Stimulated activated CD4-positive, alpha-beta T cell treated with anti-CD3 and anti-CD28 coated beads, Interleukin-1b, Interleukin-23, amount 100 ng/mL, for 48 hours (primary cell): ENCODE measurements around the gene OSGIN1.

Source experiments
- DNase-seq: peaks from one replicate; pipeline ENCODE4 v3.0.0-alpha.2; 2020

OSGIN1 gene

GRCh38 chr16:83973581-83974385 is 20.7 kb downstream of the OSGIN1 start:
- DNase-seq: no peak

- DNase-seq: no peak
Observed at GRCh38 chr16:83974475-83974874, 21.4 kb downstream of the OSGIN1 start.

DNA sequence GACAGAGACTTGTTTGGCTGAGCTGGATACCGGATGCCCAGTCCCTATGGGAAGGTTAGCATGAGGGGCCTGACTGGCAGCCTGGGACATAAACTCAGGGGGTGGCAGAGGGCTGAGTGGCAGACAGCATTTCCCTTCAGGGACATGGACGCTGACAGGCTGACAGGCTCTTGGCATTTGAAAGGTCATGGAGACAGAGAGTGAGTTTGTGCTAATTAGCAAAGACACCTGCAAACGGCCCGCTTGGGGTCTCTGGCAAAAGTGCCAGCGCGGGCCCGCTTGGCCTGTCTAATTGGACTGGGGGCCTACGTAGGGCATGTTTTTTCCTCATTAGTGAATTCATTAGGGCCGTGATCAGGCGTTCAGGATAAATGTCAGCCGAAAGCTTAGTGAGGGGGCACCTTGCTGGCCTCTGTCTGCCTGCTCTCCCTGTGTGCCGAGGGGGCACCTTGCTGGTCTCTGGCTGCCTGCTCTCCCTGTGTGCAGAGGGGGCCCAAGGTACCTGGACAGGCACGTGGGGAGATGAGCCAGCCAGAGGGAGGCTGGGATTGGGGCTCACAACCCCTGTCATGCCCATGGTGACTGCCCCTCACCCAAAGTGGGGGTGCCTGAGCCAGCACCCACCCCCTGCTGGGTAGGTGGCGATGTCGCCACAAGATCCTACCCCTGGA is 22.7 kb downstream of the OSGIN1 start:
- DNase-seq: no peak

DNA sequence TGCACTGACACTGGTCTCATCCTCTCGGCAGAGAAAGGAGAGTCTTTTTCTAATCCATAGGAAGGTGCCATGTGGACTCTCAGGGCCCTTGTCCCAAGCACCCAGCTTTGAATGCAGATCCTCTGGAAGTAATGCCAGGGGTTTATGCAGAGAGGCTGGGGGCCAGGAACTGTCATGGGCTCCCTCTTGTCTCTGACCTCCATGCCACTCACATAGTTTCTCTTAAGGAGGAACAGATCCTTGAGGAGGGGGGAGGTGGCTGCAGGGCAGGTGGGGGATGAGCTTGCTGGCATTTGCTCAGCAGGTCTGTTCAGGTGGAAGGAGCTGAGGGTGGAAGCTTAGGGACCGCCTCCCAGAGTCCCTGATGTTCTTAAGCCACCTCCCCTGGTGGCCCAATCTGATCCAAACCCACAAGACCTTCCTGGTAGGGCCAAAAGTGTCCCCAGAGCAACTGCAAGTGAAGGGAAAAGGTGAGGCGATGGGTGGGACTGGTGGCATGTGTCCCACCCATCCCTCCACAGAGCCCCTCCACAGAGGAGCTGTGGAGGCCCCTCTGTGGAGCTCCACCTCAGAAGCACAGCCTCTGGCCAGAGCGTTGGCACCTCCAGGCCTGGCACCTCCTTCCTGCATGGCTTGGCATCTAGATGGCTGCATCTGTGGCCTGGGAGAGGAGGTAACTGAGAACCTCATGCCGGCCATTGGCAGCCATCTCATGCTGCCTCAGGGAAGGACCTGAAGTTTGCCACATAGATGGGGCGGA is 24.2 kb downstream of the OSGIN1 start:
- no peak for DNase-seq

DNA sequence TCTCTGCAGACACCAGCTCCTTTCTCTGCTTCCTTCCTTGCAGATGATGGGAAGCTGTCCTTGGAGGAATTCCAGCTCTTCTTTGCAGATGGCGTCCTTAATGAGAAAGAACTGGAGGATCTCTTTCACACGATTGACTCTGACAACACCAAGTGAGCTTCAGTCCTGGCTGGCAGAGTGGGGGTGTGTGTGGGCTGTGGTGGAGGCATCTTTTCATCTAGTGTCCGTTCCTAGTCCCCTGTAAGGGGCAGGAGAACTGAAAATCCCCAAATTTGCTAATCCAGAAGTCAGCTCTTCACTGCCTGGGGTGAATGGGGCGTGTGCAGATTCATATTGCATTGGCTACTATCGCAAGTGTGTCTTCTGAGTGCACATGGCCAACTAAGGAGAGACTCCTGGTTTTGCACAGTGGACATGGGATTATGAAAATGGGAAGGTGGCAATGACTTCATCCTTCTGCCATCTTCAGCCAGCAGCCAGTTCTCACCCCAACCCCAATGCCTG is 25.4 kb downstream of the OSGIN1 start:
- no peak for DNase-seq

DNA sequence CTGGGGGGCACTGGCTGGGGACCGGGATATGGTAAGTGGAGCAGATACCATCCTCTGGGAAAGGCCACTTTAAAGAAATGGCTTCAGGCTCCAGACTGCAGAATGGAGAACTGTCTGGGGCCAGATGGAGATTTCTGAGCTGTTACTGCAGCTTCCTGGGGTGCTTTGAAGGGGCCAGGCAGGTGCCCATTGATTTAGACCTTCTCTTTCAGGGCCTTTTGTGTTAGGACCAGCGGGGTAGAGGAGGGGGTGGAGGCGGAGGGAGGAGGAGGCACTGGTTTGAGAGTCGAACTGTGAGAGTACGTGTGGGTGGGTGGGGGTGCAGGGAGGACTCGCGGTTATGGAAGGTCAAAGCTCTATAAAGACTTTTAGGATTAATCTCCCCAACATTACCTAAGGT is 26.4 kb downstream of the OSGIN1 start:
- DNase-seq: no peak

DNA sequence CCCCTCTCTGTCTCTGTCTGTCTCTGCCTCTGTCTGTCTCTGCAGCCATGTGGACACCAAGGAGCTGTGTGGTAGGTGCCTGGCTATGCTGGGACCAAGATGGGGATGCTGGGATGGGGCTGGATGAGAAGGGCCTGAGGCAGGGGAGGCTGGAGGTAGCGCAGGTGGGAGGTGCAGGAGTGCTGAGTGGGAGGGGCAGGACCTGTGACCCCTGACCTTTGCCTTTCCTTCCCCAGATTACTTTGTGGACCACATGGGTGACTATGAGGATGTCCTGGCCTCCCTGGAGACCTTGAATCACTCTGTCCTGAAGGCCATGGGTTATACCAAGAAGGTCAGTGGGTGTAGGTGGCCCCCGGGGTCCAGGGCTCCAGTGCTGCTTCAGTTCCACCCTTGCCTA is 27.8 kb downstream of the OSGIN1 start:
- no peak for DNase-seq

DNA sequence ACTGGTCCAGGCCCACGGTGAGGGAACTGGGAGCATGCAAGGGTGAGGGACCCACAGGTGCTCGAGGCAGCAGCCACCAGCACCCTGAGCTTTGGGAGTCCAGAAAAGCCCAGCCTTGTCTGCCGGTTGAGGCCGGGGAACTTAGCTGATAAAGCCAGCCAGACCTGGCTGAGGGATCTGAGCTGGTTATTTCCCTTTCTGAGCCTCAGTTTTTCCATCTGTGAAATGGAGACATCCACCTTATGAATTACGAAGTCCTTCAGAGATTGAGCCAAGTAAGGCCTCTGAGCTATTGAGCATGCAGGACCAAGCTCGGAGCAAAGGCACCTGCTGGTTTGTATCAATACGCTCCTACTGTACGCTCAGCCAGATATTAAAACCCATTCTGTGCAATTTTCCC is 28.8 kb downstream of the OSGIN1 start:
- no peak for DNase-seq

- DNase-seq: no peak
Observed at GRCh38 chr16:83983491-83983890, 30.5 kb downstream of the OSGIN1 start.

DNA sequence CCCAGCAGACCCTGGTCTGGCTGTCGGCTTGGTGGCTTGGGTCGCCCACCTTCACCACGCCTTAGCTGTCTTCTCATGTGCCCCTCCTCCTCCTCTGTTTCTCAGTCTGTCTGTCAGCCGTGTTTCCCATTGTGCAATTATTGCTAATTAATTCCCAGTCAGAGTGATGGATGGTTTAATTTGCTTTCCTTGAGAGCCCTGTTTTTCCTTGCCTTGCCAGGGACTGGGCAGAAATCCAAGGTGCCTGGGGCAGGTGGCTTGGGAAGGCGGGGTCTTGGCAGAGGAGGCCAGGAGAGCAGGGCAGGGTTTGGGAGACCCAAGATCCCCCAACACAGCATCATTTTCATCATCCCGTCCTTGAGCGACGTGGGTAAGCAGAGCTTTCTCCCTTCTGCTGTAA is 36.3 kb downstream of the OSGIN1 start:
- DNase-seq: no peak

DNA sequence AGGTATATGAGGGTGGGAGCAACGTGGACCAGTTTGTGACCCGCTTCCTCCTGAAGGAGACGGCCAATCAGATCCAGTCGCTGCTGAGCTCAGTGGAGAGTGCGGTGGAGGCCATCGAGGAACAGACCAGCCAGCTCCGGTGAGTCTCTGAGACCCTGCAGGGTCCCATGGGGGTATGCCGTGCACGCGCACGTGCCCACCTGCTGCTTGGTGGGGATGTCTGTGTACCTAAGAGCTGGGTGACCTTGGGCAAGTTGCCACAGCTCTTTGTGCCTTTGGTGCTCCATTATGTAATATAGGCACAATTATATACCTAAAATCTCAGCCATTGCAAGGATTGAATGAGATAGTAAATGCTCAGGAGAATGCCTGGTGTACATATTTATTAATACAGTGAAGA is 37.5 kb downstream of the OSGIN1 start:
- no peak for DNase-seq

GRCh38 chr16:83992624-83993023 is 39.6 kb downstream of the OSGIN1 start:
- DNase-seq: no peak

GRCh38 chr16:83994087-83994486 is 41.0 kb downstream of the OSGIN1 start:
- DNase-seq: no peak

- DNase-seq: no peak
Observed at GRCh38 chr16:83994703-83995102, 41.7 kb downstream of the OSGIN1 start.

DNA sequence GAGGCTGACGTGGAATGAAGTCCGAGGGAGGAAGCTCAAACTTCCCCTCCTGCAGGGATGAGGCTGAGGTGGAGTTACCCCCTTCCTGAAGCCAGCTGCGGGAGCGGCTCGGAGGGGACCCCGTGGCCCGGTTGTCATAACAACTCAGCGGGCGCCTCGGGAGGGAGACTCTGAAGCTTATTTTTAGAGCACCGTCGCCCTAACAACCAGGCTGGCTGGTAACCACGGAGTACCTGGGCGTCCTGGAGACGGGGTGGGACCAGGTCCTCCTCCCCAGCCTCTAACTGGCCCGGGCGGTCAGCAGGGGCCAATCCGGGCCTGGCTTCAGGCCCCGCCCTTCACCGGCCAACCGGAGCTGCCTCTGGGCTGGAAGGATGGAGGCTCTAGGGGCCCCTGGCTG is 42.7 kb downstream of the OSGIN1 start:
- DNase-seq: no peak

DNA sequence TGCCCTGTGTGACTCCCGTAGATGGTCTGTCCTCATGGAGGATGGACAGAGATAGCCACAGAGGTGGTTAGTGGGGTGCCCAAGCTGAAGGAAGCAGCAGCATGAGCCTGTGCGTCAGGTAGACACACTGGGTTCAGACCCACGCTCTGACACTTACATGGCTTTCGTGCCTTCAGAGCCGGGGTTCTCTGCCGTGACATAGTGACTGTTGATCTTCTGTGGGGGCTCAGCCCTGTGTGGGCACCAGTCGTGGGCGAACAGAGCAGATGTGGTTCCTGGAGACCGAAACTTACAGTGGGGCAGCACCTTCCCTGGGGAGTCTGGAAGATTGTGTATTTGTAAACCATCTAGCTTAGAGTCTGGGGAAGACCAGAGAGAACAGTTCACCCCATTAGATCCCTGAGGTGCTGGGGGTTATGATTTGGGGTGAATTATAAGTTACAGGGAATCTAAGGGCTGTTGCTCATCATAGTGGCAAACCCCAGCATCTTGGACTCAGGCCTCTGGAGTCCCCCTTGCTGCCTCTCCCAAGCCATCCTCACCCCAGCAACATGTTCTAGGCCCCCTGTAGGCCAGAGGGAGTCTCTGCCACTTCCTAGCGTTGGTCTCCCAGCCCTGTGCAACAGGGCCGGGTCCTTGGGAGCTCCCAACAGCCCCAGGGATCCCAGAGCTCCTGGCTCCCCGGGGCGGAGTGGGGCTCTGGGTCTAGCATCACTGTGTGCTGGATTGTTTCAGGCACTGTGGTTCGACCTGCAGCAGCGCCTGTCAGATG is 43.6 kb downstream of the OSGIN1 start:
- DNase-seq: no peak

GRCh38 chr16:83998091-83998490 is 45.1 kb downstream of the OSGIN1 start:
- DNase-seq: no peak

DNA sequence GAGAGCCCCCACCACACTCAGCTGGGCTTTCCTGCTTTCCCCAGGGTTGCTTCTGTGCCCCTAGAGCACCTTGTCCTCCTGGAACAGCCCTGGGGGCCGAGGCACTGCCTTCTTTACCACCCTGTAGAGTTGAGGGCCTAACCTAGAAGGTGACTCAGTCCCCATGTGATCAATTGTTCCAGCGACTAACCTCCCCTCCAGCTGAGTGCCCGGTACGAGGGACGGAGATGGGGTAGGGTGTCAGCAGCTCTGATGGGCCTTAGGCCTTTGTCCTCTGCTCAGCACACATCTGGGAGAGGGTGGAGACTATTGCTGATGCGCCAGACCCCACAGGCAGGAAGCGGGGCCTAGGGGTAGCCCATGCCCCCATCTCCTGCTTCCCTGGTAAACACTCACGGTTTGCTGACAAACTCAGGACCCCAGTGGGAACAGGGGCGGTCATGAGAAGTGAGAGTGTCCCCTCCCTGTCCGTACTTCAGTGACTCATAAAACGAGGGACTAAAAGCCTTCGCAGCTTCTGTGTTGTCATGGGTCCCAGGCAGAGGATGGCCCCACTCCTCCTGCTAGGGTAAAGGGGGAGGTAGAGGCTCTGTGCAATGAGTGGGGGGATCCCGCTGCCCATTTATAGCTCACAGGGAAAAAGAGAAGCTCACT is 48.1 kb downstream of the OSGIN1 start:
- DNase-seq: no peak

- no peak for DNase-seq
Observed at GRCh38 chr16:84001726-84002125, 48.7 kb downstream of the OSGIN1 start.

DNA sequence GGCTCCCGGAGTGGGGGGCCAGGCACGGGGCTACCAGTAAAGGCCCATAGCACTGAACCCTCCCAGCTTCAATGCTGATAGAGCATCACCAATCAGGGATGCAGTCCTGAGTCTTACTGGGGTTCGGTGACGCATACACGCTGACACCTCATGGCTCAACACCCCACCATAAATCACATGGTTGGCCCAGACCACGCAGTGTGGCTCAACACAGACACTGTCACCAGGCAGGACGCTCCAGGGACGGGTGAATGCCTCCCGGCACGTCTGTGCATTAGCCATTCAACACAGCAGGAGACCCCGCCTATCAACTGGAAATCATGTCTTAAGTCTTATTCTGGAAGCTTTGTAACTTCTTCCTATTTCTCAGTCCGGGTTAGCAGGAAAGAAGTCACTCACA is 50.0 kb downstream of the OSGIN1 start:
- DNase-seq: no peak

- no peak for DNase-seq
Observed at GRCh38 chr16:84004442-84004841, 51.4 kb downstream of the OSGIN1 start.

DNA sequence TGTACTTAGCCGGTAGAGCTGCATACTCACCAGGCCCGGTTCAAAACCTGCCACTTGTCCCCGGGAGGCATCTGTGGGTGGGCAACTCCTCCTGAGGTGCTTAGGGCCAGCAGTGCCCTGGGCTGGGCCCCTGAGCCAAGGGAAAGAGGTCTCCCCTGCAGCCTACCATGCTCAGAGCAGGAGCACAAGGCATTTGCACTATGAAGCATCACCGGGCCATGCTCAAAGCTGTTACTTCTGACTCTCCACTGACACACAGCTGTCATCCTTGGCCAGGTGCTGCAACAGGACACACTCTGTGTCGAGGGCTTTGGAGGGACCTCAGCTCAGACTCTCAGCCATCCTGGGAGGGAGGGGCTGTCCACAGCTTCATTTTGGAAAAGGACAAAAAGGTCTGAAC is 52.4 kb downstream of the OSGIN1 start:
- DNase-seq: no peak
